Cerebellar nuclear complex (tissue), 1 donor: ENCODE results near the gene DNAJB5.
"Not testable (repeated sequence)": the region's sequence is repeated elsewhere in the genome, so short reads cannot be mapped to it uniquely, and the experiment has no call there.

Experiments
- DNase-seq, 2 experiments: peaks; one replicate each; lab custom pipeline; 2025; lab: John Stamatoyannopoulos, UW

The DNAJB5 gene

DNA sequence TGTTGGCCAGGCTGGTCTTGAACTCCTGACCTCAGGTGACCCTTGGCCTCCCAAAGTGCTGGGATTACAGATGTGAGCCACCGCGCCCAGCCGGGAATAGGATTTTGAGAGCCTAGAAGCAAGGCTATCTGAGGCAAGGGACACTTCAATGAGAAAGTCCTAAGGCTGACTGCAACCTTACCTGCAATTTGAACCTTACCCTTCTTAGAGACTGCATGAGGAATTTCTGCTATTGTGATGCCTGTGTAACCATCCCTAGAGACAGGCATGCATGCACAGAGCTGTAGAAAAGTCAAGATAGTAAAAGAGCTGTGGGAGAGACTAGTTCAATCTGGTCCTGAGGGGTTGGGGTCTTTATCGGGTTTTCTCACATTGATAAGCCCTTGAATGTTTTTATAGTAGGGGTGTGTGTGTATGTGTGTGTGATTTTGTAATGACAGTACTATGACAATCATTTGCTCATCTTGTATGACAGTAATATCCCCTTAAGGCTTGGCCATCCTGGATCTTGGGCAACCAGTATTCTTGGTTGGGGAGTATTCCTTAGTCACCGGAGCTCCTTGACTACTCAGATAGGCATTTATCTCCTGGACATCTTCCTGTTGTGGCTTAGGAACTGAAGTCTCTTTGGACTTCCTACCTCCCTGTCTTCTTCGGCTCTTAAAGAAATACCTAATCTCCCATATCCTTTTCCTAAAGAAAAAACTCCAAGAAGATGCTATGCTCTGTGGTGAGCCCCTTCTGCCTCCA, 11.2 kb downstream of the DNAJB5 start:
- DNase-seq, result no peak

DNA sequence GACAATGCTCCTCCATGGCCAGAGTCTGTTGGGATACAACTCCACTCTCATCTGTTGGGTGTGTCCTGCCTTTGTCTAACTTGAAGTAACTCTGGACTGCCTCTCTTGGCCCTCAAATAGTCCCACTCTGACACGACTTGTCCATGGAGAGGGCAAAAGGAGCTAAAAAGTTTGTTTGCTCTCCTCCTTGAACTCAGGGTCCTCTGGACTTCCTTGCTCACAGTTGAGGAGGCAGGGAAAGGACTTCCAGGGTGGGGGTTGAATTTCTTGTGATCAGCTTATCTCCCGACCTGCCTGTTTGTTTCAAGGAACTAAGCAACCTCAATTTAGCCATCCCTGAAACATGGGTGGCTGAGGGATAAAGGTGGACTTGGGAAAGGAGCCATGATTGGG, 11.7 kb downstream of the DNAJB5 start:
- DNase-seq, result no peak

DNA sequence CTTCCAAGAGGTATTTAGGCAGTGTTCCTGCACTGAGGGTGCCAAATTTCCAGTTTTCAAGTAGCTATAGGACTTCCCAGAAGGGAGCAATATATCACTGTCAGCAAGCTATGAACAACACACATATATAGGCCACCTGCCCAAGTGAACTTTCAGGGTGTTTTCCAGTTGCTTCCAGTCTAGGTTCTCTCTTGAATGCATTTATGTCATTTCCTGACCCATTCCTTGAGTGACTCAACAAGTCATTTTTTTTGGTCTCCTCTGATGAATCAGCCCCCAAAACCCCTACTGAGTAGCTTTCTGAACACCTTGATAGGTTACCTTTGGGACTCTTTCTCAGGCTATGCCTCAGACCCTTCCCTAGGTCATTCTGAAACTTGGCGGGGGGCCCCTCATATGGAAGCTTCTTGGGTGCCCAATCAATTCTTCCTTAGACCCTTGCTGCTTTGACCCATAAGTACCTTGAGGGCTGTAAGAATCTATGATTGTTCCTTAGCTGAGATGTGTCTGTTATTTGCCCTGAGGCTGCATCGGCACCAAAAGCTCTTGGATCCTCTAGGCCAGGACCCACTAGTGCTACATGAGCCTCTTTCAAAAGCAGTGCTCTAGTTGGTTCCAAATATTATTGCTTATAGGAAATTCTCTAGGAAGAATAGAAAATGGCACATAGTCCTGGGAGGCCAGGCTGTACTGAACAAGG, 12.4 kb downstream of the DNAJB5 start:
- no peak for DNase-seq

DNA sequence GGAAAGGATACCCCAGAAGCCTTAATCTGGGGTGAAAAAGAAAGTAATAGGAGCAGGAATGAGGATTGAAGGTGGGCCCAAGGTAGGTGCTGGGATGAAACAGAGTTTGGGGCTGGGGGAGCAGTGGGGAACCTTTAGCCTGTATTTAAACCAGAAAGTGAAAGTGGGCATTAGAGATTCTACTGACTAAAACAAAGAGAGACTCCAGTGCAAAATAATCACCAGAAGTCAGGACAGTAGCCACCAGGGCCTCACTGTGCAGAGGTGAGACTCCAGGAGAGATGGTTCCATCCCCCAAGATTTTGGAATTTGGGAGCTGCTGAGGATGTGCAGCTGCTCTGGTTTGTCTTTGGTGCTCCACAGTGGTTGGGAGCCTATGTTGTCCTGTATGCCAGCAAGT, 13.1 kb downstream of the DNAJB5 start:
- DNase-seq, result no peak

DNA sequence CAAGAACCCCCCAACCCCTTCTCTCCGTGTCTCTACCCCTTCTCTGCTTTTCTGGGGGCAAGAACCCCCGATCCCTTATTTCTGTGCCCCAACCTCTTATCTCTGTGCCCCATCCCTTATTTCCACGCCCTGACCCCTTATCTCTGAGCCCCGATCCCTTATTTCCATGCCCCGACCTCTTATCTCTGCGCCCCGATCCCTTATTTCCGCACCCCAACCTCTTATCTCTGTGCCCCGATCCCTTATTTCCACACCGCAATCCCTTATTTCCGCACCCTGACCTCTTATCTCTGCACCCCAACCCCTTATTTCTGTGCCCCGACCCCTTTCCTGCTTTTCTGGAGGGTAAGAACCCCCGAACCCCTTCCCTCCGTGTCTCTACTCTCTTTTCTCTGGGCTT, 14.8 kb downstream of the DNAJB5 start:
- DNase-seq, result not testable (repeated sequence)

DNA sequence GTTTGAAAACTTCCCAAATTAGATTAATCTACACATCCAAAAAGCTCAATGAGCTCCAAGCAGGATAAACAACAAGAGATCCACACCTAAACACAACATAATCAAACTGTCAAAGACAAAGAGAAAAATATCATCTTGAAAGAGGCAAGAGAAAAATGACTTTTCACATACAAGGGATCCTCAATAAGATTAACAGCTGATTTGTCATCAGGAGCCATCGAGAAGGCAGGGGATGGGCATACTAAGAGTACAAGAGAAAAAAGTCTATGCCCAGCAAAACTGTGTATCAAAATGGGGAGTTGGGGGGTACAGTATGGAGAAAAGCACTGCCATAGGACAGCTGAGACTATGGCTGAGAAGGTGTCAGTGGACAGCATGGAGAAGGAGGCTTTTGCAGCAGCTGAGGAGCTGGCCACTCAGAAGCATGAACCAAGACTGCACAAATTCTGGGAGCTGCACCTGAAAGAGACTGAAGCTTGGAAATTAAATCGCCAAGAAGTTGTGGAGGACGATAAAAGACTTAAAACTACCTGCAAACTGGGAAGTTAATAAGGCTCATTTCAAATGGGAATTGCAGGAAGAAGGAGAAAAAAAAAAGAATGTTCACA, 20.9 kb downstream of the DNAJB5 start:
- no peak for DNase-seq

DNA sequence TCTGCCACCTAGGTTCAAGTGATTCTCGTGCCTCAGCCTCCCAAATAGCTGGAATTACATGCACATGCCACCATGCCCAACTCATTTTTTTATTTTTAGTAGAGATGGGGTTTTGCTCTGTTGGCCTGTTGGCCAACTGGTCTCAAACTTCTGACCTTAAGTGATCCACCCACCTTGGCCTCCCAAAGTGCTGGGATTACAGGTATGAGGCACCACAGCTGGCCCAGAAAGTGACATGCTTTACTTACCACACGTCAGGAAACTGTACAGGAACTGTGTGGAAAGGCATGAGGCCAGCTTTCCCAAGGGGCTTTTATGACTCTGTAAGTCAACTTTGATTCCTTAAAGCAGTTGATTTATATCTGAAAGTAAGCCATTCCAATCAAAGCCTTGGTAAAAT, 25.0 kb downstream of the DNAJB5 start:
- DNase-seq, result no peak

DNA sequence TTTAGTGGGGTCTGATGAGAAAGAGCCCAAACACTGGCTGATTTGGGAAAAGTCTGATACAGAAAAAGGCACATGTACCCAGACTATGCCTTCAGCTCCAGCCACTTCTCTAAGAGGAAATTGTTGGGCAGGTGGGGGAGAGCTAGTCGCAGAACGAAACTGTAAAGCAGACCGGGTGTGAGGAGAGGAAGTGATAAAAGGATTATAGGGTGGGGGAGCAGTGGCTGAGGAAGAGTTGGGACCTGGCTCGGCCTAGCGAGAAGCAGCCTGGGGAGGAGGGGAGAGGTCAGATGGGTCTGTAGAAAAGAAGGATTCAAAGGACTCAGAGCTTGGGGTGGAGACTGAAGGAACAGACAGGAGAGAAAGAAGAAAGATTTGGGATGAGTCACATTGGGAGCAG, 33.9 kb downstream of the DNAJB5 start:
- not testable (repeated sequence) for DNase-seq

DNA sequence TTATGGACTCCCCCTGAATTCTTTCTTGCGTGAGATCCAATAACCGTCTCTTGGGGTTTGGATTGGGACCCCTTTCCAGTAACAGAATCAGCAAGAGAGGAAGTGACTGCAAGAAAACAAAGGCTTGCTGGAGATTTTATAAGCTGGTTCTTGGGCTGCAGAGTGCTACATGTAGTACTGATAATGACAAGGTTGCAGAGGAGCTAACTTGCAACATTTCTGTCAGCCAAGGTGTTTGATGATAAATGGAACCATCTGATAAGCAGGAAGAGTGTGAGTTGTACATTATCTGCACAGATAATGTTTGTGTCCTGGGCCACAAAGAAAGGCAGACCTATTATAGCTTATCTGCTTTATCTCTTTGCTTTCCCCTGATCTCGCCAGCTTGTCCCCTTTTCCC, 37.1 kb downstream of the DNAJB5 start:
- DNase-seq, result no peak

DNA sequence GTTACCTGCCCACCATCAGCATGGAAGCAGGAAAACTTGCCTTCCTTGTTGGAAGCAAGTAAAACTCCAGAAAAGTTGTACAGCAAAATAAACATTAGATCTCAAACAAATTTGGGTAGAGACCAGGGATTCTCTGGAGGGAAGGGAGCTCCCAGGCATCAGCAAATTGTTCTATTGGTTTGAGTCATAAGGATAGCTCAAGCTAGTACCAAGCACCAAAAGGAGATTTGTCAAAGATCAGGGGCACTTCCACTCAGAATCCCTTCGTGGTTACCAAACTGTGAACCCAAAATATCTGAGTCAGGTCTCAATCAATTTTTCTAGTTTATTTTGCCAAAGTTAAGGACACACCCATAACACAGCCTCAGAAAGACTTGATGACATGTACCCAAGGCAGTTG, 37.8 kb downstream of the DNAJB5 start:
- no peak for DNase-seq

DNA sequence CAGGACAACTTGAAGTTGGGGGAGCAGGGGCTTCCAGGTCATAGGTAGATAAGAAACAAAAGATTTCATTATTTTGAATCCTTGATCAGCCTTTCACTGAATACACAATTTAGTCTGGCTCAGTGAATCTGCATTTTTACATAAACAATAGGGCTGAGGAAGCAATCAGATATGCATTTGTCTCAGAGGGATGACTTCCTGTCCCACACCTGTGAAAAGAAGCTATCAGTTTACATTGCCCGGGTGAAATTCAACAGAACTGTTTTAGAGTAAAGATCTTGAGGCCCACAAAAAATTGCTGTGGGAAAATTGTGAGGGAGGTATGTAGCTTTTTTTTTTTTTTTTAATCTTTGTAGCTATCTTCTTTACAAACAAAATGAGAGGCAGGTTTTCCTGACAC, 38.3 kb downstream of the DNAJB5 start:
- DNase-seq, result no peak

DNA sequence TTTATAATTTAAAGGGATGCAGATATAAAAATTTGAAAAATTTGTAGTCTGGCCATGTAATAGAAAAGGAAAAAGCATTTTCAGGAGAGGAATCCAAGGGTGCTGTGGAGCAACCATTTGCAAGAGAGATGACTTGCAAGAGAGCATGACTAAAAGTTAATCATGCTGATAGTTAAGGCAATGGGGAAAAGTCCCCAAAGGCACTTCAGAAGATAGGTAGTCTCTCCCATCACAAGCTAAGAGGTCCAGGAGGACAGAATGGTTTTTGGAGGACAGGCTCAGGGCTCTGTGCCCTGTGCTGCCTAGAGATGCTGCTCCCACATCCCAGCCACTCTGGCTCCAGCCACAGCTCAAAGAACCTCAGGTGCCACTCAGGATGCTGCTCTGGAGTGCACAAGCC, 38.8 kb downstream of the DNAJB5 start:
- no peak for DNase-seq

DNA sequence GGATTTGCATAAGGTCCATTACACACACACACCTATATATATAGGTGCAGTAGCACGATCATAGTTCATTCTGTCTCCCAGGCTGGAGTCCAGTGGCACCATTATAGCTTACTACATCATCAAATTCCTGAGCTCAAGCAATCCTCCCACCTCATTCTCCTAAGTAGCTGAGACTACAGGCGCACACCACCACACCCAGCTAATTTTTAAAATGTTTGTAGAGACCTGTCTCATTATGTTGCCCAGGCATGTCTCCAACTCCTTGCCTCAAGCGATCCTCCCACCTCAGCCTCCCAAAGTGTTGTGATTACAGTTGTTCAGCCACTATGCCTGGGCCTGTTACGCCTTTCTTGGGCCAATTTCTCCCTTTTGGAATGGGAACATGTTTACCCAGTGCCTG, 39.7 kb downstream of the DNAJB5 start:
- DNase-seq, result no peak

DNA sequence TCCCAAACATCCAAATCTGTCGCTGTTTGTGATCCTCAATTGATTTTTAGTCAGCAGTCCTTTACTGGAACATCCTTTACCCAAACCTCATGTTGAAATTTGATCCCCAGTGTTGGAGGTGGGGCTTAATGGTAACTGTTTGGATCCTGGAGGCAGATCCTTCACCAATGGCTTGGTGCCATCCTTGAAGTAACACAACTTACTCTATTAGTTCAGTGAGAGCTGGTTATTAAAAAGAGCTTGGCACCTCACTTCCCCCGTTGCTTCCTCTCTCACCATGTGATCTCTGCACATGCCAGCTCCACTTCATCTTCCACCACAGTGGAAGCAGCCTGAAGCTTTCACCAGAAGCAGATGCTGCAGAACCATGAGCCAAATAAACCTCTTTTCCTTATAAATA, 40.3 kb downstream of the DNAJB5 start:
- DNase-seq, result no peak

DNA sequence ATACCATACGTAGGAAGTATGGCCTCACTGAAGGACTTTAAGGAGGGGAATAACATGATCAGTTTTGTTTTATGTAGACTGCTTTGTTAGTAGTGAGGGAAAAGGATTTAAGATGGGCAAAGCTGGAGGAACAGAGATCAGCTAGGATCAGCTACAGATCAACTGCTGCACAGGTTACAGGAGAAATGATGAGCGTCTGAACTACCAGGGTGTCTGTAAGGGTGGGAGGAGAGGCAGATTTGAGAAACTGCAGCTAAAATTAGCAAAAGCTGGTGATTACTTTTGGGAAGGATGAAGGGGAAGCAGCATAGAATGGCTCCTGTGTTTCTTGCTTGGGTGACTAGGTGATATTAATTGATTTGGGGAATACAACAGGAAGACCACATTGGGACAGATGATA, 43.6 kb downstream of the DNAJB5 start:
- no peak for DNase-seq

DNA sequence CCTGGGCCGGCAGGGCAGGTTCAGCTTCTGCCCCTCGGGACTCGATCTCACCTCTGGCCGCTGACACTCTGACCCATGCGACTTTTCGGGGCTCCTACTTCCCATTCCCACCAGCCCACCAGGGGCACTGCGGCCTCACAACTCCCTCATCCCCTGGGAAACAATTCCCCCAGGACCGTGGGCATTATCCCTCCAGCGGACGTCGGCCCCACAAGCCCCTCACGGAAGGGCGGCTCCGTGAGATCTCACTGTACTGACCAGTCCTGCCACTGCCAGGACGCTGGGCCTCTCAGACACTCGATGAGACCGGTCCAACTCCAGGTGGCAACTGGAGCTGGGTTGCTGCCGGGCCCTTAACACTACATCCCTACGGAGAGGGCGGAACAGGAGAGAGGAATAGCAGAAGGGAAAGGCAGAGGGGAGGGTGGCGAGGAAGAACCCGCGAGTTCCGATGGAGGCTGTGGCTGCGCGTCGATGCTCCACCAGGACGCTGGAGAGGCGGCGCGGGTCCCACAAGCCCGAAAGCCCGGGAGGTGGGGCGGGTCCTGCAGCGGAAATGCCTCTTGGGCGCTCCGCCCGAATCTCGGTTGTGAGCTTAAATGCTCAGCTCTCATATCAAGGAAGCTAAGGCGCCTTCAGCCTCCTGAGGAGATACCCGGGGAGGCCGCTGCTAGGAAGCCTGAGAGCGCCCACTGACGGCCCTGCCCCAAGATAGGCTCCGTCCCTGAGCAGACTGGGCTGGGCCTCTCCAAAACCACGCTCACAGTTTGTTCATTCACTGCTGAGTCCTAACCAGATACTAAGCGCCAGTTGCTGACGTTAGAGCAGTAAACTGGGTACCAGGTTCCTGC, 46.5 kb downstream of the DNAJB5 start:
- DNase-seq, result no peak

DNA sequence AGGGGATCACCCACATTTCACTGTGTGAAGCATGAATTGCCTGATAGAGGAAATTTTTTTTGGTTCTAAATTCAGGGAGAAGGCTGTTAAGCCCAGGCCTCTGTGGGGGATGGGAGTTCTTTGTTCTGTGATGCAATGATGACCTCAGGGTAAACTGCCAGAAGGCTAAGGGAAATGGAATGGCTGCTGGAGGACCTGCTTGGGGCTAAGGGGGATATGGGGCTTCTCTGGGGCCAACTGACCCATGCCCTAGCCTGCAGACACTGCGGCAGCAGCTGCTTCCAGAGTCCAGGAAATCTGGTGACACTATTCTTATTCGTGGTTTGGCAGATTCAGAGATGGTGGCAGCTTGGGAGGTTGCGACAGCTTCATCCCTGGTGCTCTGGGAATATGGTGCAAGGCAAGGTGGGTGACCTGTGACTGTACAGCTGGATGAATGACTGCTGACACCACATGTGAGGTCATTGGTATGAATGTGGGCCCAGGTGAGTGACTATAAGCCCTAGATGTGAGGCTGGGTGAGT, 52.6 kb downstream of the DNAJB5 start:
- no peak for DNase-seq

DNA sequence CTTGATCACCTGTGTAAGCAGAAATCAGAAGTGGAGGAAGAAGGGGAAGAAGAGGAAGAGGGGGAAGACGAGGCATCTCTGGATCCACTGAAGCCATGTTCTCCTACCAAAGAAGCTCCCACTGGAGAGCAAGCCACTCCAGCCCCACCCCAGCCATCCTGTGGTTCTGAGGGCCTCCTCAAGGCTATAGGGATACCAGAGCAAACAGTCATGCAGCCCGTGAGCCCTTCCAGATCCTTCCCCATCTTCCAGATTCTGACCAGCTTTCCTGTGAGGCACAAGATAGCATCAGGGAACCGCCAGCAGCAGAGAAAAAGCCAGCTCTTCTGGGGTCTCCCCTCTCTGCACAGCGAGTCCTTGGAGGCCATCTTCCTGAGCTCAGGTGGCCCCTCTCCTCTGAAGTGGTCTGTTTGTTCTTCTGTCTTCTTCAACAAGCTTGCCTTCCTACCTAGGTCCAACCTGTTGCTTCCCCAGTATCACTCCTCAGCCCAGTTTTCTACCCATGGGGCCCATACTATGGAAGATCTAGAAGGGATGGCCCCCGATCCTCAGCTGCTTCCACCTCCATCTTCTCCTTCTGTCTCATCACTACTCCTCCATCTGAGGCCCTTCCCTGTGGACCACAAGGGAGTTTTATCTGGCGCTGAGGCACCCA, 53.5 kb downstream of the DNAJB5 start:
- DNase-seq, result no peak

DNA sequence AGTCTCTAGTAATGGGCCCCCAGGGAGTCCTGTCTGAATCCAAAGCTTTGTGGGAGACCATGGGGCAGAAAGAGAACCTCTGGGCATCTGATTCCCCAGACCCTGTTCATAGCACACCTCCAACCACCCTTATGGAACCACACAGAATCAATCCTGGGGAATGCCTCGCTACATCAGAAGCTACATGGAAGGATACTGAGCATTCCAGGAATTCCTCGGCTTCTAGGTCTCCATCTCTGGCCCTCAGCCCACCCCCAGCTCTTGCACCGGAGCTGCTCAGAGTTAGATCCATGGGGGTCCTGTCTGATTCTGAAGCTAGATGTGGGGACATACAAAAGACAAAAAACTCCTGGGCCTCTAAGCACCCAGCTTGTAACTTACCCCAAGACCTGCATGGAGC, 54.5 kb downstream of the DNAJB5 start:
- no peak for DNase-seq
